ENCODE results near the gene TAB2.
"Not testable (repeated sequence)": the region's sequence is repeated elsewhere in the genome, so short reads cannot be mapped to it uniquely, and the experiment has no call there.

The TAB2 gene

GRCh38 chr6:149448821-149449453, 131.4 kb downstream of the TAB2 start:
- DNase-seq = no peak

GRCh38 chr6:149449831-149450678, 132.5 kb downstream of the TAB2 start:
- DNase-seq = no peak

DNA sequence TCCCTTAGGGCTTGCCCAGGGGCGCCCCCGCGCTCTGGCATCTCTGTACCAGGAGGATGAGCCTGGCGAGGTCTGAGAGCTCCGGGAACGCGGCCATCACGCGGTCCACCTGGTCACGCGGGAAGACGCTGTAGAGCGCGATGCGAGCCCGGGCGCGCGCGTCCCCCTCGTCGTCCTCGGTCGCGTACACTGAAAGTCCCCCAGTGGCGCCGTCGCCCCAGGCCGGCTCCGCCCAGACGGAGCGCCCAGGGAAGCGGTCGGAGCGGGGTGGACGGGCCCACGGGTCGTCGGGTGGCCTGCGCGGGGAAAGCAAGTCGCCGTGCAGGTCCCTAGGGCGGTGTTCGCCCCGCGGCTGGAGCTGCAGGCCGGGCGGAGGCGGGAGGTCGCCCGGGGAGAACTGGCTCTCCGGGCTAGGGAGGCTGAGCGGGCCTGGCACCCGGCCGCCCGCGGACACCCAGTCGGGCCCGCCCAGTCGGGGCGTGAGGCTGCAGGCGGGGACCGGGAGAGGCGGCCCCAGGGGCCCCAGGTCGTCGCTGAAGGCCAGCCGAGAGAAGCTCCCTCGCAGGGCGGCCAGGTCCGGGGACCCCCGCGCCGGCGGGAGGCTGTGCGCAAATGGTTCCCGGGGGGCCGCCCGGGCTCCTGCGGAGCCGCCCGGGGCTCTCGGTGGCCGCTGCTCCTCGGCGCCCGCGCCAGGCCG, 133.3 kb downstream of the TAB2 start:
- no peak for DNase-seq

DNA sequence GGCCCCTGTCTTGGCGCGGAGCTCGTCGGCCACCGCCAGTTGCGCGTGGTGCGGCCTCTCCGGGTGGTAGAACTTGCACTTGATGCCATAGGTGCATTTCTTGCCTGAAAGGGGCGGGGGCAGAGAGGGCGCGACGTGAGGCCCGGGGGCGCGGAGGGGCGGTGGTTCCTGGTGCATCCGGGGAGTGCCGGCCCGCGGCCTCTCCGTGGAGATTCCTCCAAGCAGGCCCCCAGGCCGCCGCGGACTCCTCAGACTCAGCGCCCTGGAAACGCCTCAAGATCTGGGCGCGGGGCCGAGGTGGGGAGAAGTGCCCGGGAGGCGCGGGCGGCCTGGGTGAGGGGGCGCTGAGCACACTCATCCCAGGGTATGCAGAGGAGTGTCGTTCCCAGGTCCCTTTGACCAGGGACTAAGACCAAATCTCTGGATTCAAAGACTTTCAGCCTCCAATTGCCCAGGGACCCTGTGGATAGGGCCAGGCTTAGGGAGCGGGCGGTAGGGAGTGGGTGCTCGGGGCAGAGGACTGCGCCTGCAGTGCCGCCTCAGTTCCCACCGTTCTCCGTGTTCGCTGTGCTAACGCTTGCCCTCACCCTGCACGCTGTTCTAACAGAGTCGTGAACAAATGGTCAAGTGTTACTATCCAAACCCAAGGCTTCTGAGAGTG, 134.0 kb downstream of the TAB2 start:
- DNase-seq = no peak

DNA sequence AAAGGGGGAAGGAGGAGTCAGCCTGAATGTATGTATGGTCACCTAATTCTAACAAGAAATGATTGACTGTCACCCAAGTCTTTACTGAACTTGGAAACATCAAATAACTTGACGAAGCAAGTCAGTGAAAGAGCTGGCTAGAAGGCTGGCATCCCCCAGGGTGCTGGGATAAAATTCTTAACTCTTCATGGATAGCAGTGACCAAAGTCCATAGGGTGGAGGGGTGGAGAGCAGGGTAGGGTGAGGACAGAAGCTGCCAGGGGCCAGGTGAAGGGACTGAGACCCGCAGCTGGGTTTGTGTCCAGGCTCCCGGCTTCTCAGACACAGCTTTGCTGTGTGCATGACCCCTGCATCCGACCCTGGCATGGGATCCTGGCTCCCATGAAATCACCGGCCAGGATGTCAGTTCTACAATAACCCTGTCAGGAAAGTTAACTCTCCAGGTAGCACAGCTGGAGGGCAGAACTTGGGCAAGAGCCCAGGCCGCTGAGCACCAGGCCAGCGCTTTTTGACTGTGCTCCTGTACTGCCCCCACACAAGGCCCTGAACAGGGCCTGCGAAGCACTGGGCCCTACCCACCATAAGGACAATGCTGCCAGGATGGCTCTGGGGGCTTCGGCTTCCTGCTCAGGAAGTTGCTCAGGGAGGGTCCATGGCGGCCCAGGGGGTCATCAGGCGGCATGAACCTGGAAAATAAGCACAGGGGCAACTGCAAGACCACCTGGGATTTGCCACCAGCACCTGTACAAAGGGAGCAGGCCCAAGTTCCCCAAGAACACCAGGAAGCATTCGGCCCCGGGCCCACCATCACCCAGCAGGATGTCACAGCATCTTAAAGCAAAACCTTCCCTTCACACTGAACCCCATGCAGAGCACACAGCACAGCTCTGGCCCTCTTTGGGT, 134.8 kb downstream of the TAB2 start:
- DNase-seq = no peak

DNA sequence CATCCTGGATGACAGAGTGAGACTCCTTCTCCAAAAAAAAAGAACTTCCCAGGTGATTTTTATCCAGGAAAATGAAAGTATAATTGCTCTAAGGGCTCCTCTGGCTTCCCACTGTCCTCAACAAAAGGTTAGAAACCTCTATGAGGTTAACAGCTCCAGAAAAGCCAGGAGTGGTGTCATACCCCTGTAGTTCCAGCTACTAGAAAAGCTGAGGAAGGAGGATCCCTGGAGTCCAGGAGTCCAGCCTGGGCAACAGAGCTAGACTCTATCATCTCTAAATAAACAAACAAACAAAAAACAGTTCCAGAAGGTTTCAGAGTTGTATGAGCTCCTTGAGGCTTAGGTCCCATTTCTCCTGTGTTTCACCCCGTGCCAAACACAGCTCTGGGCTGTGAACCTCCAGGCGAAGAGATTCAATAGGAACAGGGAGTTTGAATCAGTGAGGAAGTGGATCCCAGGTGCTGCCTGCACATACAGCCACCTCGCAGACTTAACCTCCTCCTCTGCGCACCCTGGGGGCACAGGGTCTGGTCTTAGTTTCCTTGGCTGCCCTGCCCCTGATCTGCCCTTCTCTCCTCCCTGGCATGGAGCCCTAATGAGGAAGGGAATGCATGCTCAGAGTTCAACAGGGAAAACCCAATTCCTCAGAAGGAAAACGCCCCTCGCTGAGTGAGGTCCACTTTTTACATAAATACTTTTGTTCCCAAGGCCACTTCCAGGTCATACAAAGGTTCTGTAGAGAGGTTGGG, 136.3 kb downstream of the TAB2 start:
- no peak for DNase-seq

GRCh38 chr6:149454346-149454848, 136.9 kb downstream of the TAB2 start:
- DNase-seq = no peak

DNA sequence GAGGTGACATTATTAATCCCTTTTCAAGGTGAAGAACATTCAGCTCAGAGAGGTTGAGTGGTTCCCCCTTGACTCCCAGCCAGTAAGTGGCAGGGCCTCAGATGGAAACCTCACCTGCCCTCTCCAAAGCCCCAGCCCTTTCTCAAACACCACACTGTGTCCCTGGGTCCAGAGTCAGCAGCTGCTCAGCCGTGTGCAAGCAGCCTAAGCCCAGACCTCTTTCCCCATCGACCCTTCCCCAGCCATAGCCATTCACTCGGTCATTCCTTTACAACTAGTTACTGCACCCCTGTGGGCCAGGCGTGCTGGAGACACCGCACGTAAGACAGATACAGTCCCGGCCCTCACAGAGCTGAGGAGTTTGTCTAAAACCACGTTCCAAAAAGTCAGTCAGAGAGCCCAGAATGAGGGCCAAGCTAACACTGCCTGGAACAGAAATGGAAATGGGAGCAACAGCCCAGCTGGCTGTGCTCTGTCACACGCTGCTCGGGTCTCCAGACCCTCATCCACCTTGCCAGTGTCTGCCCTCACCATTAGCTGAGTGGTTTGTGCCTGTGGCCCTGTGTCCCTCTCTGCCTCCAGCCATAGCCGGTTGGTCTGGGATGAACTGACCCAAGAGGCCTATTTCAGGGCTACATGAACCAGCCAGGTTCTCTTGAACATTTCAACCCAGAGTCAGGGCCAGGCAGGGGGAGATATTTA, 137.7 kb downstream of the TAB2 start:
- DNase-seq = no peak

DNA sequence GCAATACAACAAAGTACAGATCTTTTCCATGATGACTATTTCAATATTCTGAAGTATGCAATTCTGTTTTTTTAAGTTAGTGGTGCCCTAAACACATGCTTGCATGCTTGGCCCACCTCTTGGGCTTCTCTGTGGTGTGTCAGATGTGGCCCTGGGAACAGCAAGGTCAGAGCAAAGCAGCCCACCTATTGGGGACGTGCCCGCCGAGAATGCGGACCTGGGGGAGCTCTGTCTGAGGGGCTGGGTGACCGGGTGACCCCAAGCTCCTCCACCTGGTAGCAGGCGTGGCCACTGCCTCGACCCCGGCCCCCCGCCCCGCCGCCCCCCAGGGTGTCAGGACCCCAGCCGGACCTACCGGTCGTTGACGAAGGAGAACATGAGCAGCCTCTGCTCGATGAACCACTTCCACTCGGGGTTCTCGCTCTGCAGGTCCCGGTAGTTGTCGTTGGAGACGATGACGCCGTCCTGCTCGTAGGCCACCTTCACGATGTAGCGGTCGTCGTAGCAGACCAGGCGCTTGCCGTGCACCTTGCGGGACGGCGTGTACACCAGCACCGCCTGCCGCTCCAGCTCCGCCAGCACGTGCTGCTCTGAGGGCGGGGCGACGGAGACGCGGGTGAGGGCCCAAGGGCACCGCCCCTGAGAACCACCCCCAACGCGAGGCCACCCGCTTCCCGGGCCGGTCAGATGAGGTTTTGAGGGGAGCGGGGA, 139.0 kb downstream of the TAB2 start:
- no peak for DNase-seq

GRCh38 chr6:149457316-149457884, 139.9 kb downstream of the TAB2 start:
- no peak for DNase-seq

DNA sequence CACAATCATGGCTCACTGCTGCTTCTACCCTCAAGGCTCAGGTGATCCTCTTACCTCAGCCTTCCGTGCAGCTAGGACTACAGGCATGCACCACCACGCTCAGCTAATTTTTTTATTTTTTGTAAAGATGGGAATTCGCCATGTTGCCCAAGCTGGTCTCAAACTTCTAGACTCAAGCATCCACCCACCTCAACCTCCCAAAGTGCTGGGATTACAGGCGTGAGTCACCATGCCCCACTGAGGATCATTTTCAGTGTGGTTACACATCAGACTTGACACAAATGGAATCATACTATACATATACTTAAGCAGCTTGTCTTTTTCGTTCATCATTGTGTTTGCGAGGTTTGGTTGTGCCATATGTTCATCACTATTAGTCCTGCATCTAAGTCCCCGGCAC, 140.7 kb downstream of the TAB2 start:
- no peak for DNase-seq

DNA sequence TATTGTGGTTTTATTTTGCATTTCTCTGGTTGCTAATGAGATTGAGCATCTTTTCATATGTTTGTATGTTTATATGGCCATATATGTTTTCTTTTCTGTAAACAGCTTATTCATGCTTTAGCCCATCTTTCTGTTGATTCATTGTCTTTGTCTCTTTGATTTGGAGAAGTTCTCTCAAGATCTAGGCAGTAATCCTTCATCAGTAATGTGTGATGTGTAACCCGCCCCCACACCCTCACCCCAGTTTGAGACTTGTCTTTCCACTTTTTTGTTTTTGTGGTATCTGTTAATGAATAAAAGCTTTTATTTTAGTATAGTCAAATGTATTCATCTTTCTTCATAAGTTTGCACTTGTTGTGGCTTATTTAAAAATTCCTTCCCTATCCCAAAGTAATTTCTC, 141.3 kb downstream of the TAB2 start:
- DNase-seq = no peak

GRCh38 chr6:149459761-149460160, 142.2 kb downstream of the TAB2 start:
- no peak for DNase-seq

GRCh38 chr6:149460249-149460648, 142.7 kb downstream of the TAB2 start:
- DNase-seq = not testable (repeated sequence)

All from activated CD4-positive, alpha-beta T cell treated with anti-CD3 and anti-CD28 coated beads, Interleukin-2, amount 50 U/mL, for 48 hours (primary cell).